ENCODE data around the gene KRTAP4-9.

DNA sequence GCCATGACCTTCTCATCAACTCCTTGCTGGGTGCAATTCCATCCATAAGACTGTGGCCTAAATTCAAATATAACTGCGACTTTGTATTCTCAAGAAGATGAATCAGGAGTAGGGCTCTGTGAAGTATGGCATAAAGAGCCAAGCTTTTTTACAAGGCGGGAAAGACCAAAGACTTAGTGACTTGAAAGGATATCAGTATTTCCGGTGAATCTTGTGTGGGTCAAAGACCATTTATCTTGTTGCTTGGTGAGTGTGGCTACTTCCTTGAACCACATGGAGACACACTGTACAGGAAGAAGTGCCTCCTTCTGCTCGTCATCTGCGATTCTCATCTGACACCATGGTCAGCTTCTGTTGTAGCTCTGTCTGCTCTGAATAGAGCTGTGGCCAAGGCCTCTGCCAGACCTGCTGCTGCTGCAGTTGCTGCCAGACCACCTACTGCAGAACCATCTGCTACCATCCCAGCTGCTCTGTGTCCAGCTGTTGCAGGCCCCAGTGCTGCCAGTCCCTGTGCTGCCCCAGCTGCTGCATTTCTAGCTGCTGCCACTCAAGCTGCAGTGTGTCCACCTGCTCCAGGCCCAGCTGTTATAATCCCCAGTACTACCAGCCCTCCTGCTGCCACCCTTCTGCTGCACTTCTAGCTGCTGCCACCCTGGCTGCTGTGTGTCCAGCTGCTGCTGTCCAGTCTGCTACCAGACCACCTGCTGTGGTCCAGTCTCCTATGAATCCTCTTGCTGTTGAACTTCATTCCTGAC is 33.4 kb upstream of the KRTAP4-9 start:
- no peak for TF ChIP-seq EZH2 (IDR thresholded peaks at IDR 0.05; ENCODE audit: borderline replicate concordance, low read depth, low read length, poor library complexity, severe bottlenecking)
- TF ChIP-seq, protein P1, sequence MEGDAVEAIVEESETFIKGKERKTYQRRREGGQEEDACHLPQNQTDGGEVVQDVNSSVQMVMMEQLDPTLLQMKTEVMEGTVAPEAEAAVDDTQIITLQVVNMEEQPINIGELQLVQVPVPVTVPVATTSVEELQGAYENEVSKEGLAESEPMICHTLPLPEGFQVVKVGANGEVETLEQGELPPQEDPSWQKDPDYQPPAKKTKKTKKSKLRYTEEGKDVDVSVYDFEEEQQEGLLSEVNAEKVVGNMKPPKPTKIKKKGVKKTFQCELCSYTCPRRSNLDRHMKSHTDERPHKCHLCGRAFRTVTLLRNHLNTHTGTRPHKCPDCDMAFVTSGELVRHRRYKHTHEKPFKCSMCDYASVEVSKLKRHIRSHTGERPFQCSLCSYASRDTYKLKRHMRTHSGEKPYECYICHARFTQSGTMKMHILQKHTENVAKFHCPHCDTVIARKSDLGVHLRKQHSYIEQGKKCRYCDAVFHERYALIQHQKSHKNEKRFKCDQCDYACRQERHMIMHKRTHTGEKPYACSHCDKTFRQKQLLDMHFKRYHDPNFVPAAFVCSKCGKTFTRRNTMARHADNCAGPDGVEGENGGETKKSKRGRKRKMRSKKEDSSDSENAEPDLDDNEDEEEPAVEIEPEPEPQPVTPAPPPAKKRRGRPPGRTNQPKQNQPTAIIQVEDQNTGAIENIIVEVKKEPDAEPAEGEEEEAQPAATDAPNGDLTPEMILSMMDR (conservative IDR thresholded peaks at IDR 0.05; ENCODE audit: low read depth, low read length): no peak

All from A673 (cell line).